ENCODE measurements around the gene PSMF1. TPM values are rescaled to one million over a fixed set of nuclear protein-coding genes. Genes with fewer than 3 reads are reported as not detected.

Gene PSMF1
- total and polyA plus RNA-seq, 2 of the 13 experiments (the other 11 are each of a cell fraction or from before 2014, with no cell fraction given) = 82.5 to 86.0 TPM

DNA sequence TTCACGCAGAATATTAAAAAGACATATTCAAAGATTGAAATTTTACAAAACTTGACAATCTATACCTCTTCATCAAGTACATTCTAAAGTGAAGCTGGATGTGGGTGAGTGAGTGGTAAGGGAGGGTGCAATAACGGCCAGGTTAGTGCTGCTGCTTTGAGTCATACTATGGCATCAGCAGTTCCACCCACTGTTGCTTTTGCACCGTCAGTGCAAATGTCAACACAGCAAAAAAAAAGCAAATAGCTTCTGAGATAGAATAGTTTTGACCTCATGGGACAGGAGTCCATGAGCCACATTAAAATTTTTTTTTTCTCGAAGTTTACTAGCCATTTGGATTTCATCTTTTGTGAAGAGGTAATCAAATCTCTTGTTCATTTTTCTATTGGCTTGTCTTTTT, 31.8 kb downstream of the PSMF1 start (continued):
- TF ChIP-seq, protein P1, sequence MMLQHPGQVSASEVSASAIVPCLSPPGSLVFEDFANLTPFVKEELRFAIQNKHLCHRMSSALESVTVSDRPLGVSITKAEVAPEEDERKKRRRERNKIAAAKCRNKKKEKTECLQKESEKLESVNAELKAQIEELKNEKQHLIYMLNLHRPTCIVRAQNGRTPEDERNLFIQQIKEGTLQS (CRISPR knock-in tag; IDR thresholded peaks at IDR 0.05) = peak; percentile 61; the same call in 1 of the 2 replicates
- TF ChIP-seq CHCHD3 (CRISPR knock-in tag; IDR thresholded peaks at IDR 0.05) (no peak), TAF1 (CRISPR knock-in tag; IDR thresholded peaks at IDR 0.05) (no peak), DPF2 (CRISPR knock-in tag; IDR thresholded peaks at IDR 0.05; ENCODE audit: borderline replicate concordance, low read depth) (no peak), MLXIP (CRISPR knock-in tag; IDR thresholded peaks at IDR 0.05; ENCODE audit: borderline replicate concordance) (no peak), CBX5 (CRISPR knock-in tag; IDR thresholded peaks at IDR 0.05; ENCODE audit: borderline replicate concordance) (no peak), KDM5B (CRISPR knock-in tag; IDR thresholded peaks at IDR 0.05; ENCODE audit: borderline replicate concordance) (no peak), MIER2 (CRISPR knock-in tag; IDR thresholded peaks at IDR 0.05) (no peak), PAF1 (CRISPR knock-in tag; IDR thresholded peaks at IDR 0.05) (no peak), MAFG (CRISPR knock-in tag; IDR thresholded peaks at IDR 0.05) (0 out of 2 replicates have a peak, but pooled peaks have one; percentile 37), ZNF501 (CRISPR knock-in tag; IDR thresholded peaks at IDR 0.05) (no peak), FOXK1 (CRISPR knock-in tag; IDR thresholded peaks at IDR 0.05; ENCODE audit: borderline replicate concordance, low read depth) (0 out of 2 replicates have a peak, but pooled peaks have one; percentile 37), ATF4 (CRISPR knock-in tag; IDR thresholded peaks at IDR 0.05) (peak in 1 of 2 experiments; percentile 61; a peak in 1 of 4 replicates)
- TF ChIP-seq, protein P2, sequence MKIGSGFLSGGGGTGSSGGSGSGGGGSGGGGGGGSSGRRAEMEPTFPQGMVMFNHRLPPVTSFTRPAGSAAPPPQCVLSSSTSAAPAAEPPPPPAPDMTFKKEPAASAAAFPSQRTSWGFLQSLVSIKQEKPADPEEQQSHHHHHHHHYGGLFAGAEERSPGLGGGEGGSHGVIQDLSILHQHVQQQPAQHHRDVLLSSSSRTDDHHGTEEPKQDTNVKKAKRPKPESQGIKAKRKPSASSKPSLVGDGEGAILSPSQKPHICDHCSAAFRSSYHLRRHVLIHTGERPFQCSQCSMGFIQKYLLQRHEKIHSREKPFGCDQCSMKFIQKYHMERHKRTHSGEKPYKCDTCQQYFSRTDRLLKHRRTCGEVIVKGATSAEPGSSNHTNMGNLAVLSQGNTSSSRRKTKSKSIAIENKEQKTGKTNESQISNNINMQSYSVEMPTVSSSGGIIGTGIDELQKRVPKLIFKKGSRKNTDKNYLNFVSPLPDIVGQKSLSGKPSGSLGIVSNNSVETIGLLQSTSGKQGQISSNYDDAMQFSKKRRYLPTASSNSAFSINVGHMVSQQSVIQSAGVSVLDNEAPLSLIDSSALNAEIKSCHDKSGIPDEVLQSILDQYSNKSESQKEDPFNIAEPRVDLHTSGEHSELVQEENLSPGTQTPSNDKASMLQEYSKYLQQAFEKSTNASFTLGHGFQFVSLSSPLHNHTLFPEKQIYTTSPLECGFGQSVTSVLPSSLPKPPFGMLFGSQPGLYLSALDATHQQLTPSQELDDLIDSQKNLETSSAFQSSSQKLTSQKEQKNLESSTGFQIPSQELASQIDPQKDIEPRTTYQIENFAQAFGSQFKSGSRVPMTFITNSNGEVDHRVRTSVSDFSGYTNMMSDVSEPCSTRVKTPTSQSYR (CRISPR knock-in tag; IDR thresholded peaks at IDR 0.05; ENCODE audit: borderline replicate concordance) = no peak
- TF ChIP-seq, protein P3, sequence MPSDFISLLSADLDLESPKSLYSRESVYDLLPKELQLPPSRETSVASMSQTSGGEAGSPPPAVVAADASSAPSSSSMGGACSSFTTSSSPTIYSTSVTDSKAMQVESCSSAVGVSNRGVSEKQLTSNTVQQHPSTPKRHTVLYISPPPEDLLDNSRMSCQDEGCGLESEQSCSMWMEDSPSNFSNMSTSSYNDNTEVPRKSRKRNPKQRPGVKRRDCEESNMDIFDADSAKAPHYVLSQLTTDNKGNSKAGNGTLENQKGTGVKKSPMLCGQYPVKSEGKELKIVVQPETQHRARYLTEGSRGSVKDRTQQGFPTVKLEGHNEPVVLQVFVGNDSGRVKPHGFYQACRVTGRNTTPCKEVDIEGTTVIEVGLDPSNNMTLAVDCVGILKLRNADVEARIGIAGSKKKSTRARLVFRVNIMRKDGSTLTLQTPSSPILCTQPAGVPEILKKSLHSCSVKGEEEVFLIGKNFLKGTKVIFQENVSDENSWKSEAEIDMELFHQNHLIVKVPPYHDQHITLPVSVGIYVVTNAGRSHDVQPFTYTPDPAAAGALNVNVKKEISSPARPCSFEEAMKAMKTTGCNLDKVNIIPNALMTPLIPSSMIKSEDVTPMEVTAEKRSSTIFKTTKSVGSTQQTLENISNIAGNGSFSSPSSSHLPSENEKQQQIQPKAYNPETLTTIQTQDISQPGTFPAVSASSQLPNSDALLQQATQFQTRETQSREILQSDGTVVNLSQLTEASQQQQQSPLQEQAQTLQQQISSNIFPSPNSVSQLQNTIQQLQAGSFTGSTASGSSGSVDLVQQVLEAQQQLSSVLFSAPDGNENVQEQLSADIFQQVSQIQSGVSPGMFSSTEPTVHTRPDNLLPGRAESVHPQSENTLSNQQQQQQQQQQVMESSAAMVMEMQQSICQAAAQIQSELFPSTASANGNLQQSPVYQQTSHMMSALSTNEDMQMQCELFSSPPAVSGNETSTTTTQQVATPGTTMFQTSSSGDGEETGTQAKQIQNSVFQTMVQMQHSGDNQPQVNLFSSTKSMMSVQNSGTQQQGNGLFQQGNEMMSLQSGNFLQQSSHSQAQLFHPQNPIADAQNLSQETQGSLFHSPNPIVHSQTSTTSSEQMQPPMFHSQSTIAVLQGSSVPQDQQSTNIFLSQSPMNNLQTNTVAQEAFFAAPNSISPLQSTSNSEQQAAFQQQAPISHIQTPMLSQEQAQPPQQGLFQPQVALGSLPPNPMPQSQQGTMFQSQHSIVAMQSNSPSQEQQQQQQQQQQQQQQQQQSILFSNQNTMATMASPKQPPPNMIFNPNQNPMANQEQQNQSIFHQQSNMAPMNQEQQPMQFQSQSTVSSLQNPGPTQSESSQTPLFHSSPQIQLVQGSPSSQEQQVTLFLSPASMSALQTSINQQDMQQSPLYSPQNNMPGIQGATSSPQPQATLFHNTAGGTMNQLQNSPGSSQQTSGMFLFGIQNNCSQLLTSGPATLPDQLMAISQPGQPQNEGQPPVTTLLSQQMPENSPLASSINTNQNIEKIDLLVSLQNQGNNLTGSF (CRISPR knock-in tag; IDR thresholded peaks at IDR 0.05) = no peak
- TF ChIP-seq, protein P4, sequence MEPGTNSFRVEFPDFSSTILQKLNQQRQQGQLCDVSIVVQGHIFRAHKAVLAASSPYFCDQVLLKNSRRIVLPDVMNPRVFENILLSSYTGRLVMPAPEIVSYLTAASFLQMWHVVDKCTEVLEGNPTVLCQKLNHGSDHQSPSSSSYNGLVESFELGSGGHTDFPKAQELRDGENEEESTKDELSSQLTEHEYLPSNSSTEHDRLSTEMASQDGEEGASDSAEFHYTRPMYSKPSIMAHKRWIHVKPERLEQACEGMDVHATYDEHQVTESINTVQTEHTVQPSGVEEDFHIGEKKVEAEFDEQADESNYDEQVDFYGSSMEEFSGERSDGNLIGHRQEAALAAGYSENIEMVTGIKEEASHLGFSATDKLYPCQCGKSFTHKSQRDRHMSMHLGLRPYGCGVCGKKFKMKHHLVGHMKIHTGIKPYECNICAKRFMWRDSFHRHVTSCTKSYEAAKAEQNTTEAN (CRISPR knock-in tag; conservative IDR thresholded peaks at IDR 0.05) = peak; percentile 97
